Measurements from ENCODE around the gene ZNF674. TPM values are rescaled to one million over a fixed set of nuclear protein-coding genes. Genes with fewer than 3 reads are reported as not detected.

Gene ZNF674
- total and polyA plus RNA-seq, 2 of the 4 experiments (the other 2 are of a cell fraction), result 2.2 to 13.4 TPM

DNA sequence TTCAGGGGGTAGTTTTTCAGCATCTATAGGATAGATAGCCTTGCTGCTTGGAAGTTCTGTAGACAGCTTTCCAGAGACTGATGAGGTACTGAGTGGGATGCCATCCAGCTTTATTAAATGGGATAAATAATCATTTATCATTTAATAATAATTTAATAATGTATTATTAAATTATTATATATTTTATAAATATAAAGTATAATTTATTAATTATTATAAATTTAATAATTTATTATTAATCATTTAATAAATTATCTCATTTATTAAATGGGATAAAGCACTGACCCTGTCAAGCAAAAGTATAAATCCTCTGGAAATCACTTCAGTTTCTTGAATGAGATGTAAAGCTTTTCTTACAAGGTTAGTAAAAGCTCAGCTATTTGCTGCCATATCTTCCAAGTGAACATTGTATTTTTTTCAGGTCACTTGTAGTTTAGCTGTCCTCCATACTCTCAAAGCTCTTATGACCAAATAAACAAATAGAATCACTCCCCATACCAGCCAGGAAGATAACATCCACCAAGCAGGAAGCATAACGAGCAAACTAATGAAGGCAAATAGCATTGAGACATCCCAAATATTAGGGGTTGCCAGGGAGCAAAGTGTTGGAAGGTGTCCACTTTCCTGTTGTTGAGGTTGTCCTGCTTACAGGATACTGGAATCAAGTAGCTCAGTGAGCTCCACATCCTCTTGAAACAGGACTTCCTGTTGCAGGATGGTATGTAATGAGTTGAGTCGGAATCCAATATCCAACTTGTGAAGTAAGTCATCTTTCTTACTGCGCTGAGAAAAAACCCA, 88.9 kb downstream of the ZNF674 start:
- DNase-seq (no peak), ATAC-seq (ENCODE audit: low read depth) (no peak)
- H4K8ac ChIP-seq (ENCODE audit: low read depth in 2 of 2, low read length in 2 of 2), result no peak overlapping the region
- H3K18ac ChIP-seq (ENCODE audit: low read depth, low read length), result no peak overlapping the region
- no peak overlapping the region for H3K4me2 ChIP-seq (ENCODE audit: low read depth, low read length)
- H2BK20ac ChIP-seq (ENCODE audit: low read depth, low read length), result no peak overlapping the region
- peaks cover 2 to 3% of the 10 kb centered on the region in 2 experiments; a peak in 2 of 4 replicates for H3K79me1 ChIP-seq (ENCODE audit: low read depth in 1 of 2, low read length in 2 of 2)
- no peak overlapping the region for H2BK15ac ChIP-seq (ENCODE audit: low read depth, low read length)
- H2AFZ ChIP-seq (replicated peaks; ENCODE audit: low read length, poor library complexity), result no peak overlapping the region
- POLR2A ChIA-PET (ENCODE audit: unreplicated experiment), result no interaction called here
- no peak overlapping the region for H3K23ac ChIP-seq (ENCODE audit: low read depth, low read length)
- no CpG with 5 or more reads among the region's 3 CpGs for WGBS, 2 experiments (ENCODE audit: extremely low coverage in 2 of 2, insufficient read length in 1 of 2)
- H3K14ac ChIP-seq (replicated peaks; ENCODE audit: low read depth, low read length), result no peak overlapping the region
- intact Hi-C loops (cut with micrococcal nuclease) (no loop called here), in situ Hi-C loops (cut with MboI; ENCODE audit: low sequenced_read_pairs) (no loop called here), dilution Hi-C loops (cut with HindIII; ENCODE audit: low sequenced_read_pairs, unreplicated experiment) (no loop called here)
- H3K9me3 ChIP-seq (ENCODE audit: control insufficient read depth, insufficient read depth, low read length), result no peaks in the 10 kb centered on the region
- H3K4me1 ChIP-seq (ENCODE audit: control insufficient read depth, insufficient read depth, low read length), result no peaks in the 10 kb centered on the region
- H3K27ac ChIP-seq (ENCODE audit: insufficient read depth, low read length), result no peak overlapping the region
- no peaks in the 10 kb centered on the region; the same call in 1 of the 2 replicates for H3K9me1 ChIP-seq (ENCODE audit: insufficient read depth, low read length)
- H3K27me3 ChIP-seq (ENCODE audit: control insufficient read depth, insufficient read depth, low read length), result no peaks in the 10 kb centered on the region
- no TSS peak for BruUV-seq (replicated peaks)
- H3K56ac ChIP-seq (ENCODE audit: extremely low read depth, insufficient read depth, low read length), result no peak overlapping the region
- H4K91ac ChIP-seq (ENCODE audit: insufficient read depth, low read depth, low read length), result no peak overlapping the region
- CTCF ChIA-PET, result no interaction called here
- no peak overlapping the region for H2BK5ac ChIP-seq (ENCODE audit: low read depth, low read length, poor library complexity, severe bottlenecking)
- H3K4ac ChIP-seq (ENCODE audit: low read depth, low read length), result no peak overlapping the region
- no peak overlapping the region for H3K9ac ChIP-seq (ENCODE audit: low read depth, low read length)
- no peak overlapping the region for H2AK9ac ChIP-seq (replicated peaks; ENCODE audit: low read depth, low read length, poor library complexity)
- H4K5ac ChIP-seq (ENCODE audit: low read depth, low read length), result no peak overlapping the region
- no peak overlapping the region for H2AK5ac ChIP-seq (ENCODE audit: low read depth, low read length)
- peaks cover 14% of the 10 kb centered on the region for H3K36me3 ChIP-seq (ENCODE audit: control insufficient read depth, insufficient read depth, low read length)
- no peak overlapping the region for H2BK120ac ChIP-seq (ENCODE audit: low read depth, low read length)
- no peaks in the 10 kb centered on the region for H4K20me1 ChIP-seq (ENCODE audit: insufficient read depth, low read length)
- H3K4me3 ChIP-seq (ENCODE audit: insufficient read depth, low read depth, low read length), result no peak overlapping the region
- TF ChIP-seq MAZ (IDR thresholded peaks at IDR 0.05; ENCODE audit: borderline replicate concordance, low read depth, low read length) (no peak), RAD21 (IDR thresholded peaks at IDR 0.05; ENCODE audit: low read length) (no peak), RFX5 (IDR thresholded peaks at IDR 0.05; ENCODE audit: low read depth, low read length) (no peak)
- TF ChIP-seq, protein P1, sequence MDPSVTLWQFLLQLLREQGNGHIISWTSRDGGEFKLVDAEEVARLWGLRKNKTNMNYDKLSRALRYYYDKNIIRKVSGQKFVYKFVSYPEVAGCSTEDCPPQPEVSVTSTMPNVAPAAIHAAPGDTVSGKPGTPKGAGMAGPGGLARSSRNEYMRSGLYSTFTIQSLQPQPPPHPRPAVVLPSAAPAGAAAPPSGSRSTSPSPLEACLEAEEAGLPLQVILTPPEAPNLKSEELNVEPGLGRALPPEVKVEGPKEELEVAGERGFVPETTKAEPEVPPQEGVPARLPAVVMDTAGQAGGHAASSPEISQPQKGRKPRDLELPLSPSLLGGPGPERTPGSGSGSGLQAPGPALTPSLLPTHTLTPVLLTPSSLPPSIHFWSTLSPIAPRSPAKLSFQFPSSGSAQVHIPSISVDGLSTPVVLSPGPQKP (IDR thresholded peaks at IDR 0.05; ENCODE audit: borderline replicate concordance, low read depth, low read length), result no peak

Small RNAs within 50 kb of the gene (microRNA-seq; reads per million reads assigned to microRNA genes)
- gene RF00017 (ENCODE audit: insufficient read depth, insufficient read length) (not detected), gene RNU6-50P (ENCODE audit: insufficient read depth, insufficient read length) (not detected)

Small RNAs within 50 kb of the gene (small RNA-seq; reads per million reads assigned to genes)
- gene RF00017, result 0 reads per million in 5 experiments
- 0 to 0.08 (median 0) reads per million in 5 experiments for gene RNU6-50P

Other genes with a start within 250 kb of the ZNF674 start
- 2.9 and 3.3 TPM in 2 replicates for gene CHST7, start 28.3 kb upstream of the ZNF674 start, total RNA-seq (2012; rRNA removed)
- 4.8 and 5.5 TPM in 2 replicates for gene CHST7, start 28.3 kb upstream of the ZNF674 start, polyA plus RNA-seq (2012; rRNA removed)
- gene SLC9A7, start 213.7 kb upstream of the ZNF674 start, total RNA-seq (2012; rRNA removed), result 67.5 and 76.4 TPM in 2 replicates
- 14.4 and 14.7 TPM in 2 replicates for gene SLC9A7, start 213.7 kb upstream of the ZNF674 start, polyA plus RNA-seq (2012; rRNA removed)

Measured in IMR-90 (cell line).